HepG2 (cell line): Measurements from ENCODE around the gene ECHDC1. TPM values are rescaled to one million over a fixed set of nuclear protein-coding genes. Genes with fewer than 3 reads are reported as not detected.

Experiments used
- ATAC-seq: fragments of 200-7000 bp; cut with Tn5 transposase; 3 replicates; pipeline ENCODE4 v1.9.1; 2020; ENCODE audit warnings: mild to moderate bottlenecking, moderate library complexity
- BruUV-seq: library from RNA; stranded (reverse); fragments of 400-500 nt; replicated peaks from 2 replicates; lab custom pipeline; 2021; lab: Mats Ljungman, UMichigan
- CTCF ChIA-PET: fragments of 300-600 bp; formaldehyde crosslinking; extraction: SDS; loops from one replicate; lab custom pipeline; 2021; ENCODE audit warnings: low total read pairs, inconsistent platforms, low intra/inter-chr PET ratio; lab: Yijun Ruan, JAX
- POLR2A ChIA-PET: fragments of 350-600 bp; sonication (Branson Sonifier 250); formaldehyde crosslinking; loops from one replicate; lab custom pipeline; 2020; ENCODE audit warnings: antibody characterized with exemption, inconsistent platforms; lab: Yijun Ruan, JAX
- DNase-seq: peaks from one replicate; pipeline ENCODE4 v3.0.0-alpha.2; 2015; ENCODE audit warnings: low spot score
- FAIRE-seq: peaks from 3 replicates; lab custom pipeline; 2011; peaks lifted over from hg19 to GRCh38; lab: Jason Lieb, UNC
- H2AFZ ChIP-seq: one replicate; pipeline ENCODE4 v1.6.1; 2011; ENCODE audit warnings: low read length, inconsistent platforms
- H3K27ac ChIP-seq: fragments of 300-600 bp; 3 replicates; pipeline ENCODE4 v1.8.0; 2011; ENCODE audit warnings: mixed run types, mild to moderate bottlenecking, mixed read lengths, low read length, inconsistent platforms; ENCODE audit not compliant: insufficient read depth; ENCODE audit errors: extremely low read length
- H3K27me3 ChIP-seq, 2 experiments: fragments of 200-600 bp in 1 of 2; 2 replicates in 1 of 2; 3 replicates in 1 of 2; pipeline versions ENCODE4 v1.6.0 to v1.8.0; 2011; ENCODE audit warnings: low read length in 2 of 2, mild to moderate bottlenecking in 2 of 2, moderate library complexity in 2 of 2, inconsistent platforms in 1 of 2; ENCODE audit not compliant: insufficient read depth in 2 of 2, control insufficient read depth in 1 of 2
- H3K36me3 ChIP-seq, 2 experiments: fragments of 200-600 bp in 1 of 2; replicated peaks in 1 of 2; 2 replicates in 1 of 2; 3 replicates in 1 of 2; pipeline versions ENCODE4 v1.5.1 to v1.8.0; 2011; ENCODE audit warnings: low read length in 2 of 2, inconsistent platforms in 1 of 2; ENCODE audit not compliant: insufficient read depth in 2 of 2, control insufficient read depth in 1 of 2
- H3K4me1 ChIP-seq: 2 replicates; pipeline ENCODE4 v1.5.1; 2012; ENCODE audit warnings: low read length, inconsistent platforms; ENCODE audit not compliant: insufficient read depth
- H3K4me2 ChIP-seq: 2 replicates; pipeline ENCODE4 v1.6.0; 2011; ENCODE audit warnings: low read depth, low read length, inconsistent platforms
- H3K4me3 ChIP-seq, 3 experiments: fragments of 200-600 bp in 1 of 3; sonication (generic), shearing (Covaris generic) in 1 of 3; replicated peaks in 1 of 3; 2 replicates each; pipeline ENCODE4 v1.5.1; 2011 to 2016; ENCODE audit warnings: low read length in 3 of 3, inconsistent platforms in 2 of 3, low read depth in 2 of 3, mild to moderate bottlenecking in 2 of 3, control low read depth in 1 of 3, mixed read lengths in 1 of 3; ENCODE audit not compliant: insufficient read depth in 1 of 3
- H3K79me2 ChIP-seq: one replicate; pipeline ENCODE4 v1.6.1; 2011; ENCODE audit warnings: low read length, inconsistent platforms; ENCODE audit not compliant: insufficient read depth
- H3K9ac ChIP-seq: 2 replicates; pipeline ENCODE4 v1.6.0; 2011; ENCODE audit warnings: mild to moderate bottlenecking, low read depth, low read length, inconsistent platforms; ENCODE audit not compliant: insufficient read depth
- H3K9me3 ChIP-seq: 2 replicates; pipeline ENCODE4 v1.5.1; 2012; ENCODE audit warnings: mild to moderate bottlenecking, low read length
- H4K20me1 ChIP-seq: 2 replicates; pipeline ENCODE4 v1.6.0; 2011; ENCODE audit warnings: inconsistent platforms, mild to moderate bottlenecking, low read length, moderate library complexity; ENCODE audit not compliant: insufficient read depth
- DDIT3 ChIP-seq: sonication (generic); formaldehyde crosslinking; IDR thresholded peaks from 2 replicates; pipeline ENCODE4 v1.4.0; 2020; ENCODE audit warnings: mild to moderate bottlenecking, missing genetic modification reagents
- FOXC1 ChIP-seq: sonication (generic); formaldehyde crosslinking; IDR thresholded peaks from 2 replicates; pipeline ENCODE4 v1.8.0; 2022; ENCODE audit warnings: mild to moderate bottlenecking, missing genetic modification reagents, borderline replicate concordance
- KLF12 ChIP-seq: sonication (generic); formaldehyde crosslinking; IDR thresholded peaks from 2 replicates; pipeline ENCODE4 v1.4.0; 2020; ENCODE audit warnings: missing genetic modification reagents, borderline replicate concordance
- POLR2A ChIP-seq, 2 experiments: IDR thresholded peaks; 2 replicates each; pipeline ENCODE4 v1.6.1; 2011; ENCODE audit warnings: low read depth in 2 of 2, low read length in 2 of 2, mild to moderate bottlenecking in 1 of 2, moderate library complexity in 1 of 2; ENCODE audit not compliant: insufficient read depth in 1 of 2
- SIX4 ChIP-seq: sonication (generic); formaldehyde crosslinking; IDR thresholded peaks from 2 replicates; pipeline ENCODE4 v1.4.0; 2020; ENCODE audit warnings: missing genetic modification reagents
- SKI ChIP-seq: fragments of 450-650 bp; IDR thresholded peaks from one replicate; pipeline ENCODE4 v1.6.1; 2018; ENCODE audit warnings: mild to moderate bottlenecking; ENCODE audit not compliant: partially characterized antibody
- SRSF1 ChIP-seq: fragments of 200-400 bp; formaldehyde crosslinking; optimal IDR thresholded peaks from 2 replicates; pipeline ENCODE3; 2017; ENCODE audit warnings: mild to moderate bottlenecking, low read depth, low read length, moderate library complexity
- TRIM22 ChIP-seq: fragments of 450-650 bp; IDR thresholded peaks from 2 replicates; pipeline ENCODE4 v1.6.1; 2017
- ZBTB4 ChIP-seq: sonication (generic); formaldehyde crosslinking; IDR thresholded peaks from 2 replicates; pipeline ENCODE4 v1.4.0; 2020; ENCODE audit warnings: missing genetic modification reagents, mild to moderate bottlenecking, borderline replicate concordance
- ZNF337 ChIP-seq: sonication (generic); formaldehyde crosslinking; IDR thresholded peaks from 2 replicates; pipeline ENCODE4 v1.5.1; 2020; ENCODE audit warnings: missing genetic modification reagents, low read depth, mild to moderate bottlenecking, borderline replicate concordance
- ZNF33B ChIP-seq: sonication (generic); formaldehyde crosslinking; IDR thresholded peaks from 2 replicates; pipeline ENCODE4 v1.5.1; 2020; ENCODE audit warnings: mild to moderate bottlenecking, missing genetic modification reagents
- whole genome bisulfite sequencing: methylation state at CpG from one replicate; pipeline ENCODE4 v1.1.6; 2017; ENCODE audit warnings: low lambda C conversion rate; 5-methylcytosine and 5-hydroxymethylcytosine counted together
- in situ Hi-C: cut with HindIII; loops from 2 replicates; pipeline ENCODE4 v1.10.0; 2017; ENCODE audit warnings: low pct_unique_long_range_greater_than_20kb; ENCODE audit not compliant: extremely low pct_ligation_motif_present
- intact Hi-C: fragments of 100-400 bp; cut with micrococcal nuclease; formaldehyde crosslinking; loops from one replicate; pipeline ENCODE4 v1.10.0; 2022; ENCODE audit not compliant: unreplicated experiment
- polyA plus RNA-seq, 8 experiments: library from polyadenylated mRNA; depleted of rRNA in 3 of 8; stranded (reverse) in 7 of 8; unstranded in 1 of 8; fragments of >200 nt; fragmentation: Illumina TruSeq in 4 of 8; extraction: Trizol in 4 of 8; gene quantifications; 2 replicates each; pipeline versions ENCODE4 v1.2.1 to v1.2.3, GENCODE V29; 2011 to 2016; ENCODE audit warnings: low read depth in 4 of 8, missing spikeins in 1 of 8, mixed read lengths in 1 of 8; ENCODE audit not compliant: insufficient read depth in 1 of 8
- total RNA-seq, 5 experiments: library from RNA; depleted of rRNA; stranded (reverse); fragments of >200 nt; fragmentation: Illumina TruSeq; extraction: Trizol; gene quantifications; 2 replicates each; pipeline ENCODE4 v1.2.3, GENCODE V29; 2016; ENCODE audit warnings: low read depth in 1 of 5
- TF ChIP-seq, protein P1 (sequence below): IDR thresholded peaks from 2 replicates; pipeline ENCODE4 v1.6.1; 2016; ENCODE audit warnings: mild to moderate bottlenecking
- TF ChIP-seq, protein P2 (sequence below): sonication (generic); formaldehyde crosslinking; IDR thresholded peaks from 2 replicates; pipeline ENCODE4 v1.5.0; 2020; ENCODE audit warnings: missing genetic modification reagents, mild to moderate bottlenecking, borderline replicate concordance

The ECHDC1 gene
- total and polyA plus RNA-seq, 2 of the 13 experiments (the other 11 are each of a cell fraction or from before 2014, with no cell fraction given) = 32.8 to 98.1 TPM

GRCh38 chr6:127291495-127291894 lies 51.9 kb downstream of the ECHDC1 start:
- in situ Hi-C loops = no loop called here
- Histone ChIP-seq H3K4me2 (no peak overlapping the region), H3K27me3 (no peaks in the 10 kb centered on the region), H3K9ac (no peak overlapping the region), H3K27ac (no peak overlapping the region), H3K79me2 (no peaks in the 10 kb centered on the region), H2AFZ (no peak overlapping the region), H3K36me3 (peaks cover 9 to 15% of the 10 kb centered on the region in 2 experiments; a peak in 4 of 5 replicates), H3K4me1 (peaks cover under 1% of the 10 kb centered on the region; the same call in 1 of the 2 replicates), H3K4me3 (no peak overlapping the region), H3K9me3 (no peaks in the 10 kb centered on the region), H4K20me1 (no peaks in the 10 kb centered on the region)
- BruUV-seq = no TSS peak
- ChIA-PET POLR2A (interaction anchor here (1.1 kb wide), 1 partner anchor 25 kb away, joined by 6 read pairs; the partner anchor contains the start of gene RNF146), CTCF (no interaction called here)
- ATAC-seq (no peak), DNase-seq (no peak), FAIRE-seq (no peak)
- intact Hi-C loops = no loop called here
- WGBS = 96% methylated on average over 5 of the region's 5 CpGs
- TF ChIP-seq, protein P1, sequence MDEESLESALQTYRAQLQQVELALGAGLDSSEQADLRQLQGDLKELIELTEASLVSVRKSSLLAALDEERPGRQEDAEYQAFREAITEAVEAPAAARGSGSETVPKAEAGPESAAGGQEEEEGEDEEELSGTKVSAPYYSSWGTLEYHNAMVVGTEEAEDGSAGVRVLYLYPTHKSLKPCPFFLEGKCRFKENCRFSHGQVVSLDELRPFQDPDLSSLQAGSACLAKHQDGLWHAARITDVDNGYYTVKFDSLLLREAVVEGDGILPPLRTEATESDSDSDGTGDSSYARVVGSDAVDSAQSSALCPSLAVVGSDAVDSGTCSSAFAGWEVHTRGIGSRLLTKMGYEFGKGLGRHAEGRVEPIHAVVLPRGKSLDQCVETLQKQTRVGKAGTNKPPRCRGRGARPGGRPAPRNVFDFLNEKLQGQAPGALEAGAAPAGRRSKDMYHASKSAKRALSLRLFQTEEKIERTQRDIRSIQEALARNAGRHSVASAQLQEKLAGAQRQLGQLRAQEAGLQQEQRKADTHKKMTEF (CRISPR knock-in tag) = no peak
- no peak for TF ChIP-seq DDIT3
- no peak for TF ChIP-seq ZNF337 (CRISPR knock-in tag)
- no peak for TF ChIP-seq POLR2A (IDR thresholded peaks at IDR 0.05; ENCODE audit: insufficient read depth in 1 of 2, low read depth in 2 of 2, low read length in 2 of 2)
- no peak for TF ChIP-seq TRIM22
- TF ChIP-seq FOXC1 = no peak
- no peak for TF ChIP-seq ZNF33B (CRISPR knock-in tag)
- no peak for TF ChIP-seq SRSF1
- no peak for TF ChIP-seq SKI
- TF ChIP-seq SIX4 (CRISPR knock-in tag) = no peak
- TF ChIP-seq, protein P2, sequence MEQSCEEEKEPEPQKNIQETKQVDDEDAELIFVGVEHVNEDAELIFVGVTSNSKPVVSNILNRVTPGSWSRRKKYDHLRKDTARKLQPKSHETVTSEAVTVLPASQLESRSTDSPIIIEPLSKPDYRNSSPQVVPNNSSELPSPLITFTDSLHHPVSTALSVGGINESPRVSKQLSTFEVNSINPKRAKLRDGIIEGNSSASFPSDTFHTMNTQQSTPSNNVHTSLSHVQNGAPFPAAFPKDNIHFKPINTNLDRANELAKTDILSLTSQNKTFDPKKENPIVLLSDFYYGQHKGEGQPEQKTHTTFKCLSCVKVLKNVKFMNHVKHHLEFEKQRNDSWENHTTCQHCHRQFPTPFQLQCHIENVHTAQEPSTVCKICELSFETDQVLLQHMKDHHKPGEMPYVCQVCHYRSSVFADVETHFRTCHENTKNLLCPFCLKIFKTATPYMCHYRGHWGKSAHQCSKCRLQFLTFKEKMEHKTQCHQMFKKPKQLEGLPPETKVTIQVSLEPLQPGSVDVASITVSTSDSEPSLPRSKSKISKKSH = no peak
- no peak for TF ChIP-seq KLF12 (CRISPR knock-in tag)
- no peak for TF ChIP-seq ZBTB4 (CRISPR knock-in tag)
